Aorta (tissue), 5 donors: ENCODE data around the gene KBTBD13. TPM values are rescaled to one million over a fixed set of nuclear protein-coding genes. Genes with fewer than 3 reads are reported as not detected.

Experiments used
- ATAC-seq: fragments of 200-7000 bp; cut with Tn5 transposase; one replicate; pipeline ENCODE4 v1.9.1; 2022; ENCODE audit warnings: moderate library complexity; ENCODE audit not compliant: low FRiP score
- DNase-seq, 2 donors: peaks; one replicate each; pipeline ENCODE4 v3.0.0-alpha.2; 2020
- H3K27ac ChIP-seq, 2 donors: one replicate each; pipeline ENCODE4 v1.5.1; 2013; ENCODE audit warnings: low read length in 2 of 2, mild to moderate bottlenecking in 2 of 2, moderate library complexity in 2 of 2, control low read depth in 1 of 2, inconsistent platforms in 1 of 2, low read depth in 1 of 2
- H3K27me3 ChIP-seq, 2 donors: one replicate each; pipeline ENCODE4 v1.6.1; 2013; ENCODE audit warnings: control low read depth in 1 of 2, low read length in 1 of 2, mild to moderate bottlenecking in 1 of 2, moderate library complexity in 1 of 2; ENCODE audit not compliant: insufficient read depth in 2 of 2, control insufficient read depth in 1 of 2
- H3K36me3 ChIP-seq, 2 donors: one replicate each; pipeline ENCODE4 v1.6.1; 2013; ENCODE audit warnings: control low read depth in 1 of 2, low read length in 1 of 2, mild to moderate bottlenecking in 1 of 2; ENCODE audit not compliant: insufficient read depth in 2 of 2, control insufficient read depth in 1 of 2
- H3K4me1 ChIP-seq, 2 donors: one replicate each; pipeline ENCODE4 v1.6.1; 2013; ENCODE audit warnings: low read length in 2 of 2, control low read depth in 1 of 2, mild to moderate bottlenecking in 1 of 2, moderate library complexity in 1 of 2; ENCODE audit not compliant: insufficient read depth in 2 of 2, control insufficient read depth in 1 of 2
- H3K4me3 ChIP-seq, 2 donors: one replicate each; pipeline ENCODE4 v1.5.1; 2013; ENCODE audit warnings: low read length in 2 of 2, control low read depth in 1 of 2, mild to moderate bottlenecking in 1 of 2
- H3K9me3 ChIP-seq: one replicate; pipeline ENCODE4 v1.6.1; 2013; ENCODE audit warnings: mild to moderate bottlenecking, low read length; ENCODE audit not compliant: control insufficient read depth
- WGBS, 2 donors: extraction: QIAGEN DNeasy Blood & Tissue Kit; methylation state at CpG; one replicate each; pipeline ENCODE4 v1.1.7; 2013; 5-methylcytosine and 5-hydroxymethylcytosine counted together
- intact Hi-C, 2 donors: fragments of 100-400 bp; cut with DNase I; formaldehyde crosslinking; loops; one replicate each; pipeline versions ENCODE4 v1.14.2 to v1.15.0; 2022
- polyA plus RNA-seq, 2 donors: library from polyadenylated mRNA; stranded (reverse); fragments of 200-250 nt; gene quantifications; one replicate each; pipeline ENCODE4 v1.2.3, GENCODE V29; 2013
- total RNA-seq, 2 donors: library from RNA; stranded (reverse); fragmentation: NEBNext Ultra II Directional; extraction: Animal tissue kit (Norgen Biotek cat#: 25700); gene quantifications; one replicate each; pipeline ENCODE4 v1.2.1, GENCODE V29; 2021
- donor health status: healthy with polysubstance abuse.
- donor health status: Bipolar disorder and iron deficiency.
- donor health status: DM: no; HTN: no; CAD: no.
- donor health status: DM: no; HTN: no; CAD: no.
- donor health status: DM: yes; HTN: yes; CAD: no.

Gene KBTBD13
- total and polyA plus RNA-seq, 4 donors: 0.05 to 1.5 (median 0.87) TPM

DNA sequence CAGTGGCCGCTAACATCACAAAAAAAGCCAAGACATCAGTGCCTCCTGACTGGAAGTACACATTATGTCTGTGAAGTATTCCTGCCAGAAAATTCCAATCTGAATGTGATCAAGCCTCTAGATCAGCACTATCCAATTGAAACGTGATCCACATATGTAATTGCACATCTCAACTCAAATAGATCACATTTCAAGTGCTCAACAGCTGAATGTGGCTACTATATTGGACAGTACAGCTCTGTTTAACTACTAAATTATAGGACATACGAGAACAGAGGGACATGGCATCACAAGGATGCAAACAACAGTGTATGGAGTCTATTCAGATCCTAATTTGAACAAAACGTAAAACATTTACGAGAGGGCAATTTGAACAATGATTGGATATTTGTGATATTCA, 39.0 kb downstream of the KBTBD13 start:
- H3K9me3 ChIP-seq: no peaks in the 10 kb centered on the region
- DNase-seq (no peak), ATAC-seq (no peak)
- no peaks in the 10 kb centered on the region for H3K27me3 ChIP-seq
- intact Hi-C loops: no loop called here
- peaks cover 5 to 14% of the 10 kb centered on the region in 2 donors for H3K36me3 ChIP-seq
- H3K4me1 ChIP-seq: no peaks in the 10 kb centered on the region
- H3K27ac ChIP-seq: no peak overlapping the region
- 81 to 83% methylated on average over 5 of the region's 5 CpGs for WGBS, 2 donors
- H3K4me3 ChIP-seq: no peak overlapping the region

Other genes starting within 250 kb of the KBTBD13 start
- 10 to 100 TPM; 46.2 to 50.4 TPM for gene PLEKHO2, start 234.8 kb upstream of the KBTBD13 start, total RNA-seq
- gene PLEKHO2, start 234.8 kb upstream of the KBTBD13 start, polyA plus RNA-seq: 10 to 100 TPM; 12.2 to 13.5 TPM
- 10 to 100 TPM; 22.3 to 29.2 TPM for gene ANKDD1A, start 164.8 kb upstream of the KBTBD13 start, total RNA-seq
- gene ANKDD1A, start 164.8 kb upstream of the KBTBD13 start, polyA plus RNA-seq: 10 to 100 TPM; 11.1 to 14.7 TPM
- 10 to 100 TPM; 58.0 to 77.0 TPM for gene SPG21, start 86.8 kb upstream of the KBTBD13 start, total RNA-seq
- 10 to 100 TPM; 54.6 to 72.6 TPM for gene SPG21, start 86.8 kb upstream of the KBTBD13 start, polyA plus RNA-seq
- gene MTFMT, start 47.1 kb upstream of the KBTBD13 start, total RNA-seq: 10 to 100 TPM; 11.3 to 15.2 TPM
- 10 to 100 TPM in 1 of 2 donors, 1 to 10 TPM in 1; 6.1 to 11.0 TPM for gene MTFMT, start 47.1 kb upstream of the KBTBD13 start, polyA plus RNA-seq
- not detected for gene SLC51B, start 31.4 kb upstream of the KBTBD13 start, total RNA-seq
- 10 to 100 TPM in 1 of 2 donors, not detected in 1; 31.4 TPM for gene SLC51B, start 31.4 kb upstream of the KBTBD13 start, polyA plus RNA-seq
- 100 to 1,000 TPM in 1 of 2 donors, 10 to 100 TPM in 1; 86.9 to 171 TPM for gene RASL12, start 8.8 kb upstream of the KBTBD13 start, total RNA-seq
- 10 to 100 TPM; 51.3 to 82.1 TPM for gene RASL12, start 8.8 kb upstream of the KBTBD13 start, polyA plus RNA-seq
- 10 to 100 TPM in 1 of 2 donors, 1 to 10 TPM in 1; 5.4 to 10.3 TPM for gene UBAP1L, start 38.5 kb downstream of the KBTBD13 start, total RNA-seq
- 1 to 10 TPM in 1 of 2 donors, under 1 TPM in 1; 0.88 to 8.6 TPM for gene UBAP1L, start 38.5 kb downstream of the KBTBD13 start, polyA plus RNA-seq
- 10 to 100 TPM; 18.3 to 34.0 TPM for gene PDCD7, start 57.1 kb downstream of the KBTBD13 start, total RNA-seq
- gene PDCD7, start 57.1 kb downstream of the KBTBD13 start, polyA plus RNA-seq: 10 to 100 TPM; 11.1 to 13.8 TPM
- 10 to 100 TPM; 33.4 to 43.9 TPM for gene CLPX, start 108.6 kb downstream of the KBTBD13 start, total RNA-seq
- gene CLPX, start 108.6 kb downstream of the KBTBD13 start, polyA plus RNA-seq: 10 to 100 TPM; 11.0 to 19.8 TPM
- gene CILP, start 134.7 kb downstream of the KBTBD13 start, total RNA-seq: 100 to 1,000 TPM in 1 of 2 donors, under 1 TPM in 1; 0.84 to 170 TPM
- 1 to 10 TPM in 1 of 2 donors, under 1 TPM in 1; 0.28 to 2.6 TPM for gene CILP, start 134.7 kb downstream of the KBTBD13 start, polyA plus RNA-seq
- gene PARP16, start 210.1 kb downstream of the KBTBD13 start, total RNA-seq: 10 to 100 TPM in 1 of 2 donors, 1 to 10 TPM in 1; 6.9 to 11.5 TPM
- 1 to 10 TPM; 5.3 to 5.7 TPM for gene PARP16, start 210.1 kb downstream of the KBTBD13 start, polyA plus RNA-seq
- not detected for gene RNU5A-1, start 219.3 kb downstream of the KBTBD13 start, total RNA-seq
- gene RNU5A-1, start 219.3 kb downstream of the KBTBD13 start, polyA plus RNA-seq: not detected
- 10 to 100 TPM; 18.7 to 40.6 TPM for gene RNU5B-1, start 227.9 kb downstream of the KBTBD13 start, total RNA-seq
- gene RNU5B-1, start 227.9 kb downstream of the KBTBD13 start, polyA plus RNA-seq: not detected